SK-N-SH (cell line): ENCODE results near the gene CDC42EP4. TPM values are rescaled to one million over a fixed set of nuclear protein-coding genes. Genes with fewer than 3 reads are reported as not detected.

Experiments
- CTCF ChIA-PET: fragments of 300-600, 350-600 bp; formaldehyde crosslinking; extraction: SDS; loops from one replicate; lab custom pipeline; 2021; lab: Yijun Ruan, JAX
- POLR2A ChIA-PET: fragments of 350-600 bp; sonication (Branson Sonifier 250); formaldehyde crosslinking; extraction: SDS; loops from one replicate; lab custom pipeline; 2020; ENCODE audit warnings: antibody characterized with exemption, inconsistent platforms; lab: Yijun Ruan, JAX
- DNase-seq: peaks from one replicate; pipeline ENCODE4 v3.0.0; 2012
- H2AFZ ChIP-seq: fragments of 200-600 bp; sonication (generic); 2 replicates; pipeline ENCODE4 v1.8.1; 2016; ENCODE audit warnings: antibody characterized with exemption, mild to moderate bottlenecking, low read depth
- H3F3A ChIP-seq: fragments of 200-600 bp; sonication (generic); replicated peaks from 2 replicates; pipeline ENCODE3; 2016; ENCODE audit warnings: antibody characterized with exemption, mild to moderate bottlenecking; ENCODE audit not compliant: insufficient read depth
- H3K27ac ChIP-seq, 2 experiments: fragments of 200-500 bp in 1 of 2; fragments of 200-600 bp in 1 of 2; sonication (Bioruptor generic) in 1 of 2; sonication (generic), shearing (Covaris generic) in 1 of 2; 2 replicates each; pipeline versions ENCODE4 v1.5.1 to v1.6.1; 2014 to 2016; ENCODE audit warnings: low read depth in 2 of 2, inconsistent platforms in 1 of 2, low read length in 1 of 2, mild to moderate bottlenecking in 1 of 2, mixed read lengths in 1 of 2
- H3K27me3 ChIP-seq: fragments of 200-600 bp; sonication (generic), shearing (Covaris generic); 2 replicates; pipeline ENCODE4 v1.6.1; 2016; ENCODE audit warnings: mixed run types; ENCODE audit not compliant: insufficient read depth
- H3K36me3 ChIP-seq, 2 experiments: fragments of 200-500 bp in 1 of 2; fragments of 200-600 bp in 1 of 2; sonication (Bioruptor generic) in 1 of 2; sonication (generic) in 1 of 2; replicated peaks in 1 of 2; 2 replicates each; pipeline versions ENCODE3 to v1.5.1; 2014 to 2016; ENCODE audit warnings: low read length in 1 of 2, mild to moderate bottlenecking in 1 of 2; ENCODE audit not compliant: insufficient read depth in 2 of 2, control insufficient read depth in 1 of 2
- H3K4me1 ChIP-seq, 2 experiments: fragments of 200-500 bp in 1 of 2; fragments of 200-600 bp in 1 of 2; sonication (Bioruptor generic) in 1 of 2; sonication (generic), shearing (Covaris generic) in 1 of 2; 2 replicates each; pipeline versions ENCODE4 v1.5.1 to v1.6.1; 2014 to 2016; ENCODE audit warnings: low read depth in 1 of 2, low read length in 1 of 2, mixed run types in 1 of 2; ENCODE audit not compliant: insufficient read depth in 2 of 2, control insufficient read depth in 1 of 2
- H3K4me2 ChIP-seq: fragments of 200-600 bp; sonication (generic), shearing (Covaris generic); 2 replicates; pipeline ENCODE4 v1.6.1; 2017; ENCODE audit warnings: mixed run types
- H3K4me3 ChIP-seq, 2 experiments: fragments of 200-500 bp in 1 of 2; fragments of 200-600 bp in 1 of 2; sonication (Bioruptor generic) in 1 of 2; sonication (generic), shearing (Covaris generic) in 1 of 2; 2 replicates each; pipeline versions ENCODE4 v1.5.1 to v1.8.1; 2014 to 2016; ENCODE audit warnings: low read depth in 2 of 2, inconsistent platforms in 1 of 2, low read length in 1 of 2, mild to moderate bottlenecking in 1 of 2, mixed read lengths in 1 of 2, moderate library complexity in 1 of 2
- H3K79me2 ChIP-seq: fragments of 200-600 bp; sonication (generic); 2 replicates; pipeline ENCODE4 v1.8.1; 2017; ENCODE audit warnings: mild to moderate bottlenecking; ENCODE audit not compliant: insufficient read depth
- H3K9ac ChIP-seq: fragments of 200-600 bp; sonication (generic); 2 replicates; pipeline ENCODE4 v1.6.1; 2017; ENCODE audit warnings: mixed run types
- H3K9me2 ChIP-seq: fragments of 200-600 bp; sonication (generic); 2 replicates; pipeline ENCODE4 v1.6.1; 2017; ENCODE audit warnings: mixed run types
- H3K9me3 ChIP-seq: fragments of 200-600 bp; sonication (generic); 2 replicates; pipeline ENCODE4 v1.6.1; 2017; ENCODE audit warnings: mixed run types, mild to moderate bottlenecking, moderate library complexity
- H4K20me1 ChIP-seq: fragments of 200-600 bp; sonication (generic); 2 replicates; pipeline ENCODE4 v1.6.1; 2017; ENCODE audit warnings: mild to moderate bottlenecking, mixed run types; ENCODE audit not compliant: insufficient read depth
- ELF1 ChIP-seq: IDR thresholded peaks from 2 replicates; pipeline ENCODE4 v1.4.0; 2012
- EP300 ChIP-seq, 2 experiments: IDR thresholded peaks; 2 replicates each; pipeline versions ENCODE4 v1.4.0 to v1.6.1; 2012; ENCODE audit warnings: borderline replicate concordance in 1 of 2, low read depth in 1 of 2, low read length in 1 of 2
- FOSL2 ChIP-seq: IDR thresholded peaks from 2 replicates; pipeline ENCODE4 v1.4.0; 2012; ENCODE audit warnings: low read depth, mild to moderate bottlenecking, moderate library complexity, borderline replicate concordance
- GABPA ChIP-seq: IDR thresholded peaks from 2 replicates; pipeline ENCODE4 v1.4.0; 2012; ENCODE audit warnings: low read depth, mild to moderate bottlenecking
- JUND ChIP-seq: IDR thresholded peaks from 2 replicates; pipeline ENCODE4 v1.4.0; 2012
- NRF1 ChIP-seq: IDR thresholded peaks from 2 replicates; pipeline ENCODE4 v1.6.1; 2012; ENCODE audit warnings: low read depth, mild to moderate bottlenecking, low read length
- POLR2AphosphoS5 ChIP-seq: IDR thresholded peaks from 2 replicates; pipeline ENCODE4 v1.6.1; 2012; ENCODE audit warnings: low read depth, low read length
- RXRA ChIP-seq: IDR thresholded peaks from 2 replicates; pipeline ENCODE4 v1.4.0; 2012; ENCODE audit warnings: low read depth, mild to moderate bottlenecking, borderline replicate concordance
- TAF1 ChIP-seq: IDR thresholded peaks from 2 replicates; pipeline ENCODE4 v1.6.1; 2012; ENCODE audit warnings: low read depth, mild to moderate bottlenecking, low read length, moderate library complexity, borderline replicate concordance
- TCF12 ChIP-seq: IDR thresholded peaks from 2 replicates; pipeline ENCODE4 v1.4.0; 2012
- YY1 ChIP-seq: IDR thresholded peaks from 2 replicates; pipeline ENCODE4 v1.4.0; 2012; ENCODE audit warnings: low read depth, mild to moderate bottlenecking
- WGBS: methylation state at CpG from one replicate; pipeline ENCODE4 v1.1.6; 2017; ENCODE audit warnings: low lambda C conversion rate; 5-methylcytosine and 5-hydroxymethylcytosine counted together
- polyA plus RNA-seq, 3 experiments: library from polyadenylated mRNA; depleted of rRNA; stranded (reverse); fragments of >200 nt; gene quantifications; 2 replicates each; pipeline ENCODE4 v1.2.3, GENCODE V29; 2012
- TF ChIP-seq, protein P1 (sequence below): fragments of 150-350 bp; IDR thresholded peaks from 2 replicates; pipeline ENCODE4 v1.6.1; 2016; ENCODE audit warnings: mild to moderate bottlenecking, low read depth, low read length
- TF ChIP-seq, protein P2 (sequence below): IDR thresholded peaks from 2 replicates; pipeline ENCODE4; 2012
- TF ChIP-seq, protein P3 (sequence below): IDR thresholded peaks from 2 replicates; pipeline ENCODE4 v1.4.0; 2012; ENCODE audit warnings: low read depth, borderline replicate concordance

The CDC42EP4 gene
- polyA plus RNA-seq, 1 of the 3 experiments (the other 2 are of a cell fraction) = 28.3 TPM

DNA sequence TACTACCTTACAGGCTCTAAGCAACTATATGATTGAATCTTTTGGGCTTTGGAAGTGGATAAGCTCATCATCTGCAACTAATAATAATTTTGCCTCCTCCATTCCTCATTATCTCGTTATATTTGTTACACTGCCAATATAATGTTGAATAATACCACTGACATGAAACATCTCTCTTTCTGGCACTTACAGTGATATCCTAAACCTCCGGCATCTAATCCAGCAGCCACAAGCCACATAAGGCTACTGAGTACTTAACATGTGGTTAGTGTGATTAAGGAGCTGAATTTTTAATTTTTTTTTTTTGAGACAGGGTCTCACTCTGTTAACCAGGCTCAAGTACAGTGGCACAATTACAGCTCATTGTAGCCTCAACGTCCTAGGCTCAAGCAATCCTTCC lies 9.6 kb downstream of the CDC42EP4 start (continued):
- TF ChIP-seq, protein P1, sequence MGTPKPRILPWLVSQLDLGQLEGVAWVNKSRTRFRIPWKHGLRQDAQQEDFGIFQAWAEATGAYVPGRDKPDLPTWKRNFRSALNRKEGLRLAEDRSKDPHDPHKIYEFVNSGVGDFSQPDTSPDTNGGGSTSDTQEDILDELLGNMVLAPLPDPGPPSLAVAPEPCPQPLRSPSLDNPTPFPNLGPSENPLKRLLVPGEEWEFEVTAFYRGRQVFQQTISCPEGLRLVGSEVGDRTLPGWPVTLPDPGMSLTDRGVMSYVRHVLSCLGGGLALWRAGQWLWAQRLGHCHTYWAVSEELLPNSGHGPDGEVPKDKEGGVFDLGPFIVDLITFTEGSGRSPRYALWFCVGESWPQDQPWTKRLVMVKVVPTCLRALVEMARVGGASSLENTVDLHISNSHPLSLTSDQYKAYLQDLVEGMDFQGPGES = no peak
- TF ChIP-seq NRF1 (no peak), TAF1 (no peak), FOSL2 (0 out of 2 replicates have a peak, but pooled peaks have one; percentile 2), ELF1 (no peak), GABPA (no peak)
- TF ChIP-seq, protein P2, sequence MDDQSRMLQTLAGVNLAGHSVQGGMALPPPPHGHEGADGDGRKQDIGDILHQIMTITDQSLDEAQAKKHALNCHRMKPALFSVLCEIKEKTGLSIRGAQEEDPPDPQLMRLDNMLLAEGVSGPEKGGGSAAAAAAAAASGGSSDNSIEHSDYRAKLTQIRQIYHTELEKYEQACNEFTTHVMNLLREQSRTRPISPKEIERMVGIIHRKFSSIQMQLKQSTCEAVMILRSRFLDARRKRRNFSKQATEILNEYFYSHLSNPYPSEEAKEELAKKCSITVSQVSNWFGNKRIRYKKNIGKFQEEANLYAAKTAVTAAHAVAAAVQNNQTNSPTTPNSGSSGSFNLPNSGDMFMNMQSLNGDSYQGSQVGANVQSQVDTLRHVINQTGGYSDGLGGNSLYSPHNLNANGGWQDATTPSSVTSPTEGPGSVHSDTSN = peak; percentile 70
- TF ChIP-seq, protein P3, sequence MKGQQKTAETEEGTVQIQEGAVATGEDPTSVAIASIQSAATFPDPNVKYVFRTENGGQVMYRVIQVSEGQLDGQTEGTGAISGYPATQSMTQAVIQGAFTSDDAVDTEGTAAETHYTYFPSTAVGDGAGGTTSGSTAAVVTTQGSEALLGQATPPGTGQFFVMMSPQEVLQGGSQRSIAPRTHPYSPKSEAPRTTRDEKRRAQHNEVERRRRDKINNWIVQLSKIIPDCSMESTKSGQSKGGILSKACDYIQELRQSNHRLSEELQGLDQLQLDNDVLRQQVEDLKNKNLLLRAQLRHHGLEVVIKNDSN = no peak

DNA sequence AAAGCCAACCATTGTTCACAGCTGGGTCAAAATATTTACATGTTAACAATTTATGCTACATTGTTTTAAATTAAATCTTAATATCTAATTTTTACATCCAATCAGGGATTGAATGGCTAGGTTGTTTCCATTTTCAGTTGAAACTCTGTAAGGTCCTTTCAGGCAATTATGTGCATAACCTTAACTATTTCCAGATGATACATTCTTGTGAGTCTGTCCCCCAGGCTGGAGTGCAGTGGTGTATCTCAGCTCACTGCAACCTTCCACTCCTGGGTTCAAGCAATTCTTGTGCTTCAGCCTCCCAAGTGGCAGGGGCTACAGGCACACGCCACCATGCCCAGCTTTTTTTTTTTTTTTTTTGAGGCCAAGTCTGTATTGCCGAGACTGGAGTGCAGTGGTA lies 10.4 kb downstream of the CDC42EP4 start:
- WGBS = 87% methylated on average over 2 of the region's 2 CpGs
- Histone ChIP-seq H3K4me2 (no peak overlapping the region; the same call in 1 of the 2 replicates), H3K27ac (peak overlapping the region; percentile 31 to 35; a peak in 2 of 4 replicates), H3K27me3 (no peaks in the 10 kb centered on the region), H3K9ac (no peak overlapping the region), H3K4me3 (no peak overlapping the region), H2AFZ (no peak overlapping the region), H3K36me3 (peaks cover 0 to 4% of the 10 kb centered on the region in 2 experiments), H3K9me2 (no peaks in the 10 kb centered on the region), H3F3A (peaks cover 38% of the 10 kb centered on the region), H3K4me1 (peaks cover 57 to 69% of the 10 kb centered on the region in 2 experiments), H3K79me2 (peaks cover 100% of the 10 kb centered on the region), H3K9me3 (no peaks in the 10 kb centered on the region), H4K20me1 (peaks cover 52% of the 10 kb centered on the region)
- ChIA-PET POLR2A (interaction anchor here (1.1 kb wide), 1 partner anchor 41 kb away, joined by 6 read pairs; no protein-coding TSS in a partner anchor), CTCF (interaction anchor here (0.7 to 2.8 kb wide), 14 partner anchors 9 to 574 kb away, joined by 3 to 21 read pairs (median 4); no protein-coding TSS in a partner anchor)
- DNase-seq = no peak
- 0 out of 4 replicates have a peak, but pooled peaks of 1 of the 2 experiments have one; percentile 10 for TF ChIP-seq EP300 (IDR thresholded peaks at IDR 0.05; ENCODE audit: borderline replicate concordance in 1 of 2, low read depth in 1 of 2, low read length in 1 of 2)
- TF ChIP-seq TCF12 = peak; percentile 91
- peak; percentile 25; the same call in 1 of the 2 replicates for TF ChIP-seq POLR2AphosphoS5
- no peak for TF ChIP-seq NRF1

DNA sequence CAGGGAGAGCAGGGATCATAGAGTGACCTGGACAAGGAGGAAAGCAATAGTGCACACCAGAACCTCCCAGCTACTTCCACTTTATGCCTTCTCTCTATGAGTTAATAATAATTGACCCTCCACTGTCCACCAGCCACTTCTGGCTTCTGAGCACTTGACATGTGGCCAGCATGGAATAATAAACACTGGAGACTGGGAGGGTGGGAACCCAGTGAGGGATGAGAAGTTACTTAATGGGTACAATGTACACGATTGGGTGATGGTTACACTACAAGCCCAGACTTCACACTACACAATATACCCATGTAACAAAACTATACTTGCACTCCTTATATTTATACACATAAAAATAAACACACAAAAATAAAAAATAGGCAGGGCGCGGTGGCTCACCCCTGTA lies 11.4 kb downstream of the CDC42EP4 start:
- Histone ChIP-seq H3K27ac (no peak overlapping the region), H3K9me2 (no peaks in the 10 kb centered on the region), H3K9me3 (no peaks in the 10 kb centered on the region), H3K4me3 (no peak overlapping the region), H3K9ac (no peak overlapping the region), H2AFZ (no peak overlapping the region), H3F3A (peaks cover 30% of the 10 kb centered on the region), H3K36me3 (no peaks in the 10 kb centered on the region), H3K4me1 (peaks cover 48 to 59% of the 10 kb centered on the region in 2 experiments), H4K20me1 (peaks cover 52% of the 10 kb centered on the region), H3K4me2 (no peak overlapping the region), H3K27me3 (no peaks in the 10 kb centered on the region), H3K79me2 (peaks cover 100% of the 10 kb centered on the region)
- DNase-seq = no peak
- ChIA-PET CTCF (interaction anchor here (0.6 to 5.5 kb wide), 4 partner anchors 10 to 185 kb away, joined by 3 to 37 read pairs (median 10); partner anchors contain the start of gene CDC42EP4), POLR2A (interaction anchor here (0.9 kb wide), 1 partner anchor 10 kb away, joined by 3 read pairs; no protein-coding TSS in a partner anchor)
- TF ChIP-seq RXRA = no peak
- no peak for TF ChIP-seq JUND
- no peak for TF ChIP-seq YY1
- 93% methylated on average over 3 of the region's 3 CpGs for WGBS
